Suprapubic skin (tissue), 4 donors: ENCODE data around the gene GRIK3. TPM values are rescaled to one million over a fixed set of nuclear protein-coding genes. Genes with fewer than 3 reads are reported as not detected.

Source experiments
- DNase-seq, 2 donors: peaks; one replicate each; pipeline ENCODE4 v3.0.0-alpha.2; 2019; ENCODE audit warnings: low spot score in 2 of 2
- H3K27ac ChIP-seq: fragments of 200-600 bp; sonication (generic); one replicate; pipeline ENCODE4 v1.5.1; 2019
- H3K27me3 ChIP-seq: fragments of 200-600 bp; sonication (generic); one replicate; pipeline ENCODE4 v1.5.1; 2019
- H3K36me3 ChIP-seq: fragments of 200-600 bp; sonication (generic); one replicate; pipeline ENCODE4 v1.5.1; 2019
- H3K4me1 ChIP-seq: fragments of 200-600 bp; sonication (generic); one replicate; pipeline ENCODE4 v1.5.1; 2019
- H3K4me3 ChIP-seq: fragments of 200-600 bp; sonication (generic); one replicate; pipeline ENCODE4 v1.5.1; 2019; ENCODE audit warnings: mild to moderate bottlenecking
- H3K9me3 ChIP-seq: fragments of 200-600 bp; sonication (generic); one replicate; pipeline ENCODE4 v1.5.1; 2019
- CTCF ChIP-seq, 2 donors: fragments of 200-600 bp in 1 of 2; fragments of 450-650 bp in 1 of 2; sonication (generic) in 1 of 2; IDR thresholded peaks; one replicate each; pipeline ENCODE4 v1.5.1; 2016 to 2019; ENCODE audit warnings: antibody characterized with exemption in 2 of 2, mild to moderate bottlenecking in 1 of 2, moderate library complexity in 1 of 2
- EP300 ChIP-seq: sonication (generic); formaldehyde crosslinking; IDR thresholded peaks from one replicate; pipeline ENCODE4 v1.6.1; 2017; ENCODE audit warnings: antibody characterized with exemption
- POLR2A ChIP-seq, 2 donors: fragments of 450-650 bp; IDR thresholded peaks; one replicate each; pipeline ENCODE4 v1.6.1; 2017; ENCODE audit warnings: antibody characterized with exemption in 2 of 2, mild to moderate bottlenecking in 2 of 2, moderate library complexity in 2 of 2
- POLR2AphosphoS5 ChIP-seq, 3 donors: sonication (generic); formaldehyde crosslinking; IDR thresholded peaks; one replicate each; pipeline ENCODE4 v1.6.1; 2017; ENCODE audit warnings: antibody characterized with exemption in 3 of 3
- WGBS: methylation state at CpG from one replicate; pipeline ENCODE4 v1.1.5; 2018; 5-methylcytosine and 5-hydroxymethylcytosine counted together
- total RNA-seq, 4 donors: library from RNA; depleted of rRNA; stranded (reverse); fragments of >200 nt; gene quantifications; one replicate each; pipeline ENCODE4 v1.1.0, GENCODE V29; 2016

The GRIK3 gene
- total RNA-seq, 4 donors from 2014 or later, result 0.18 to 0.64 (median 0.37) TPM

- no peaks in the 10 kb centered on the region for H3K4me1 ChIP-seq
- 74% methylated on average over 6 of the region's 6 CpGs for WGBS
- no peak overlapping the region for H3K4me3 ChIP-seq
- no peaks in the 10 kb centered on the region for H3K36me3 ChIP-seq
- peaks cover 37% of the 10 kb centered on the region for H3K27me3 ChIP-seq
- TF ChIP-seq POLR2AphosphoS5 (IDR thresholded peaks at IDR 0.05) (no peak), EP300 (no peak), CTCF (IDR thresholded peaks at IDR 0.05) (no peak), POLR2A (IDR thresholded peaks at IDR 0.05) (no peak)
- no peaks in the 10 kb centered on the region for H3K9me3 ChIP-seq
- no peak for DNase-seq
- H3K27ac ChIP-seq, result no peak overlapping the region
These were observed 168.0 kb downstream of the GRIK3 start for GRCh38 chr1:36866169-36866814.

GRCh38 chr1:36865602-36865900 lies 168.8 kb downstream of the GRIK3 start:
- no peak for TF ChIP-seq CTCF (IDR thresholded peaks at IDR 0.05)
- no peak for TF ChIP-seq POLR2A (IDR thresholded peaks at IDR 0.05)
- no peak for TF ChIP-seq EP300
- no peak for TF ChIP-seq POLR2AphosphoS5 (IDR thresholded peaks at IDR 0.05)
- H3K4me3 ChIP-seq, result no peak overlapping the region
- 64% methylated on average over 1 of the region's 1 CpG for WGBS
- DNase-seq, result no peak
- H3K36me3 ChIP-seq, result no peaks in the 10 kb centered on the region
- no peak overlapping the region for H3K27ac ChIP-seq
- H3K27me3 ChIP-seq, result peaks cover 35% of the 10 kb centered on the region
- H3K4me1 ChIP-seq, result no peaks in the 10 kb centered on the region
- no peaks in the 10 kb centered on the region for H3K9me3 ChIP-seq

- DNase-seq, result no peak
- H3K27ac ChIP-seq, result no peak overlapping the region
- no peaks in the 10 kb centered on the region for H3K9me3 ChIP-seq
- H3K27me3 ChIP-seq, result peaks cover 40% of the 10 kb centered on the region
- H3K36me3 ChIP-seq, result no peaks in the 10 kb centered on the region
- 45% methylated on average over 11 of the region's 11 CpGs for whole genome bisulfite sequencing
- TF ChIP-seq EP300 (no peak), POLR2A (IDR thresholded peaks at IDR 0.05) (no peak), POLR2AphosphoS5 (IDR thresholded peaks at IDR 0.05) (no peak), CTCF (IDR thresholded peaks at IDR 0.05) (no peak)
- H3K4me1 ChIP-seq, result no peaks in the 10 kb centered on the region
- no peak overlapping the region for H3K4me3 ChIP-seq
These were observed 169.3 kb downstream of the GRIK3 start for GRCh38 chr1:36864823-36865601.

GRCh38 chr1:36864182-36864822 lies 170.0 kb downstream of the GRIK3 start:
- Histone ChIP-seq H3K9me3 (no peaks in the 10 kb centered on the region), H3K36me3 (no peaks in the 10 kb centered on the region), H3K27ac (no peak overlapping the region), H3K4me1 (no peaks in the 10 kb centered on the region), H3K27me3 (peaks cover 46% of the 10 kb centered on the region), H3K4me3 (no peak overlapping the region)
- no peak for TF ChIP-seq EP300
- TF ChIP-seq POLR2AphosphoS5 (IDR thresholded peaks at IDR 0.05), result no peak
- TF ChIP-seq CTCF (IDR thresholded peaks at IDR 0.05), result no peak
- no peak for TF ChIP-seq POLR2A (IDR thresholded peaks at IDR 0.05)
- DNase-seq, result no peak
- WGBS, result 46% methylated on average over 5 of the region's 6 CpGs

GRCh38 chr1:36863500-36863899 lies 170.8 kb downstream of the GRIK3 start:
- no peaks in the 10 kb centered on the region for H3K36me3 ChIP-seq
- no peak overlapping the region for H3K4me3 ChIP-seq
- no peaks in the 10 kb centered on the region for H3K4me1 ChIP-seq
- no peak for DNase-seq
- H3K9me3 ChIP-seq, result no peaks in the 10 kb centered on the region
- 86% methylated on average over 5 of the region's 5 CpGs for WGBS
- H3K27ac ChIP-seq, result no peak overlapping the region
- peaks cover 51% of the 10 kb centered on the region for H3K27me3 ChIP-seq
- no peak for TF ChIP-seq POLR2AphosphoS5 (IDR thresholded peaks at IDR 0.05)
- TF ChIP-seq CTCF (IDR thresholded peaks at IDR 0.05), result no peak
- no peak for TF ChIP-seq POLR2A (IDR thresholded peaks at IDR 0.05)
- no peak for TF ChIP-seq EP300
